Kidney epithelial cell (primary cell): ENCODE results near the gene SPNS1. TPM values are rescaled to one million over a fixed set of nuclear protein-coding genes. Genes with fewer than 3 reads are reported as not detected.

ENCODE experiments used
- DNase-seq: peaks from one replicate; pipeline ENCODE4 v3.0.0-alpha.2; 2010; ENCODE audit warnings: low read depth
- H3K27me3 ChIP-seq: 2 replicates; pipeline ENCODE4 v1.6.0; 2011; ENCODE audit warnings: low read length; ENCODE audit not compliant: control insufficient read depth, insufficient read depth
- H3K36me3 ChIP-seq: 2 replicates; pipeline ENCODE4 v1.5.1; 2011; ENCODE audit warnings: low read length; ENCODE audit not compliant: control insufficient read depth, insufficient read depth
- H3K4me3 ChIP-seq: 2 replicates; pipeline ENCODE4 v1.5.1; 2011; ENCODE audit warnings: low read depth, mild to moderate bottlenecking, control low read depth, low read length
- total RNA-seq: library from RNA; depleted of rRNA; stranded (reverse); fragments of >200 nt; gene quantifications from 2 replicates; pipeline ENCODE4 v1.2.3, GENCODE V29; 2015
- TF ChIP-seq, protein P1 (sequence below): IDR thresholded peaks from 2 replicates; pipeline ENCODE4 v1.5.1; 2011; ENCODE audit warnings: mild to moderate bottlenecking, moderate library complexity, low read length, control low read depth, inconsistent platforms; ENCODE audit not compliant: insufficient read depth, poor library complexity, severe bottlenecking

The SPNS1 gene
- total RNA-seq, 1 donor from 2014 or later = 77.2 TPM

GRCh38 chr16:29009050-29009837, 34.7 kb downstream of the SPNS1 start:
- H3K36me3 ChIP-seq = no peaks in the 10 kb centered on the region

DNA sequence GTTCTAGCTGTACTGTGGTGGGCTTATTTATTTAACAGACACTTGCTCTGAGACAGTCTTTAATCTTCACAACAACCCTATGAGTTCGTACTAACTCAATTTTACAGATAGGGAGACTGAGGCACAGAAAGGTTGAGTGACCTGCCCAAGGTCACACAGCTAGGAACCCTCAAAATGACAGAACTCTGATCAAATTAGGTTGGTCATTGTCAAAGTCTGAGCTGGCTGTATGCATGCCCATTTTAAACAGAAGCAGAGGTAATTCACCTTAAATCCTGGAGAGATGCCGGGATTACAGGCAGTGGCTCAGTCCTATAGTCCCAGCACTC, 35.2 kb downstream of the SPNS1 start:
- no peak overlapping the region for H3K4me3 ChIP-seq
- TF ChIP-seq, protein P1, sequence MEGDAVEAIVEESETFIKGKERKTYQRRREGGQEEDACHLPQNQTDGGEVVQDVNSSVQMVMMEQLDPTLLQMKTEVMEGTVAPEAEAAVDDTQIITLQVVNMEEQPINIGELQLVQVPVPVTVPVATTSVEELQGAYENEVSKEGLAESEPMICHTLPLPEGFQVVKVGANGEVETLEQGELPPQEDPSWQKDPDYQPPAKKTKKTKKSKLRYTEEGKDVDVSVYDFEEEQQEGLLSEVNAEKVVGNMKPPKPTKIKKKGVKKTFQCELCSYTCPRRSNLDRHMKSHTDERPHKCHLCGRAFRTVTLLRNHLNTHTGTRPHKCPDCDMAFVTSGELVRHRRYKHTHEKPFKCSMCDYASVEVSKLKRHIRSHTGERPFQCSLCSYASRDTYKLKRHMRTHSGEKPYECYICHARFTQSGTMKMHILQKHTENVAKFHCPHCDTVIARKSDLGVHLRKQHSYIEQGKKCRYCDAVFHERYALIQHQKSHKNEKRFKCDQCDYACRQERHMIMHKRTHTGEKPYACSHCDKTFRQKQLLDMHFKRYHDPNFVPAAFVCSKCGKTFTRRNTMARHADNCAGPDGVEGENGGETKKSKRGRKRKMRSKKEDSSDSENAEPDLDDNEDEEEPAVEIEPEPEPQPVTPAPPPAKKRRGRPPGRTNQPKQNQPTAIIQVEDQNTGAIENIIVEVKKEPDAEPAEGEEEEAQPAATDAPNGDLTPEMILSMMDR = no peak
- H3K27me3 ChIP-seq = no peaks in the 10 kb centered on the region
- no peaks in the 10 kb centered on the region for H3K36me3 ChIP-seq
- no peak for DNase-seq

More at GRCh38 chr16:29009050-29009837, 34.7 kb downstream of the SPNS1 start:
- DNase-seq = no peak
- TF ChIP-seq, protein P1 = no peak
- no peak overlapping the region for H3K4me3 ChIP-seq
- H3K27me3 ChIP-seq = no peaks in the 10 kb centered on the region

GRCh38 chr16:29011112-29011511, 36.5 kb downstream of the SPNS1 start:
- Histone ChIP-seq H3K27me3 (no peaks in the 10 kb centered on the region), H3K36me3 (no peaks in the 10 kb centered on the region), H3K4me3 (no peak overlapping the region)
- DNase-seq = no peak
- TF ChIP-seq, protein P1 = peak; percentile 27

DNA sequence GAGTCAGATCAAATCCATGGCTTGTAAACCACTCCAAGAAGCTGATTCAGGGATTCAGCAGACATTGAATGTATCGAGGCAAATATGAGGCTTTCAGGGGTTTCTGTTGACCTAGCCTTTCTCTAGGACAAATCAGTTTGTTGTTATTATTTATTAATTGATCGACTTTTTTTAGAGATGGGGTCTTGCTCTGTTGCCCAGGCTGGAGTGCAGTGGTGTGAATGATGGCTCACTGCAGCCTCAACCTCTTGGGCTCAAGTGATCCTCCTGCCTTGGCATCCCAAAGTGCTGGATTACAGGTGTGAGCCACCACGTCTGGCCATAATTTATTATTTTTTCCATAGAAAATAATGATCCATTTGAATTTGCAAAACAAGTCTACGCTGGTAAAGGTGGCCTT, 37.3 kb downstream of the SPNS1 start:
- no peak for DNase-seq
- Histone ChIP-seq H3K4me3 (no peak overlapping the region), H3K27me3 (no peaks in the 10 kb centered on the region), H3K36me3 (no peaks in the 10 kb centered on the region)
- TF ChIP-seq, protein P1 = no peak

- no peak overlapping the region for H3K4me3 ChIP-seq
- no peak for DNase-seq
- TF ChIP-seq, protein P1 = no peak
- no peaks in the 10 kb centered on the region for H3K36me3 ChIP-seq
- no peaks in the 10 kb centered on the region for H3K27me3 ChIP-seq
Measured at GRCh38 chr16:29012913-29013553, 38.5 kb downstream of the SPNS1 start.
